GM19025 (cell line): ENCODE results near the gene ZACN.

ENCODE experiments used
- ATAC-seq: cut with Tn5 transposase; IDR thresholded peaks from one replicate; pipeline ENCODE4 v1.9.1; 2021; ENCODE audit warnings: mild to moderate bottlenecking, low read depth, moderate library complexity; ENCODE audit not compliant: unreplicated experiment

The ZACN gene

DNA sequence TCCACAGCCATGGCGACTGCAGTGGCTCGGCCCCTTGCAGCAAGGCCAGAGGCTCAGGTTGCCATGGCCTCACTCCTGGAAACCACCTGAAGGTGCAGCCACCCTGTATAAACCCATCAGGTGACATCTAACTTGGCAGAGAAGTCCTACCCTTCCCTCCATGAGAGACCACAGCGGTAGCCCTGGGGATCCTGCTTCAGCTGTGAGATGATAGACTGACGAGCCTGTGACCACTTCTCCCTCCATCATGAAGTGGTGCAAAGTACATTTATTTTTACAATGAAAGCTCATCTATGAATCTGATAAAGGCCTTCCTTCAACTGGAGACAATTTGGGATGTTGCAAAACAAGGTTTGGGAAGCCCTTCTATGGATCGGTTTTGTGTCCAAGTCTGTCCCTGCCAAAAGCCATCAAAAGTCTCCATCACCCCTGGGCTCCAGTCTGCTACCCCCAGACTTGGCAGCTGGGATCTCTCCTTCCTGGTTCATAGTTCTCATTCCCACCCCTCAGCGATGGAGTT lies 1.8 kb downstream of the ZACN start:
- ATAC-seq = no peak

GRCh38 chr17:76081295-76082210 lies 2.6 kb downstream of the ZACN start:
- no peak for ATAC-seq

GRCh38 chr17:76082326-76083251 lies 3.6 kb downstream of the ZACN start:
- ATAC-seq = no peak

DNA sequence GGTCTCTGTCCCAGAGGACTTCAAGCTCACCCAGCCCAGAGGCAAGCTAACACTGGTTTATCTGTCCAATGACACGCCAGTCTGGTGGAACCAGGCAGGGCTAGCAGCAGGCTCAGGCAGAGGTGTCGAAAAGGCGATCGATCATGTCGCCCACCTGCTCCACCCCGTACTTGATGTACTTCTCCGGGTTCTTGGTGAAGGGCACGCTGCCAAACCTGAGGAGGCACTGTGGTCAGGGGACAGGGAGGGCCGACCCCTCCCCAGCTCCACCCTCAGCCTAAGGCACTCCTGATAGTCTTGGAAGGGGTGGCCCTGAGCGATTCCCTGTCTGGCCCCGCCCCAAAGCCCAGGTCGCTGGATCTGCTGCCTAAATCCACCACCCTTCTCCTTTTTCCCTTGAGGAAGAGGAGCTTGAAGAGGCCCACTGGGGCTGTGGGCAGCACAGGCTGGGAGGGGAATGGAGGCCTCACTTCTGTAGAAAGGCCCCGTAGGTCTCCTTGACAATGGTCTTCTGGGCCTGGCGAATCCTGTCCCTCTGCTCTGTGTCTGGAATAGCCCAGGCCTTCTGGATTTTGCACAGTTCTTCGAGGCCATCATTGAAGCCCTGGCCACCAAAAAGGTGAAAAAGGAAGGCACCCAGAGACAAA lies 4.7 kb downstream of the ZACN start:
- ATAC-seq = no peak

DNA sequence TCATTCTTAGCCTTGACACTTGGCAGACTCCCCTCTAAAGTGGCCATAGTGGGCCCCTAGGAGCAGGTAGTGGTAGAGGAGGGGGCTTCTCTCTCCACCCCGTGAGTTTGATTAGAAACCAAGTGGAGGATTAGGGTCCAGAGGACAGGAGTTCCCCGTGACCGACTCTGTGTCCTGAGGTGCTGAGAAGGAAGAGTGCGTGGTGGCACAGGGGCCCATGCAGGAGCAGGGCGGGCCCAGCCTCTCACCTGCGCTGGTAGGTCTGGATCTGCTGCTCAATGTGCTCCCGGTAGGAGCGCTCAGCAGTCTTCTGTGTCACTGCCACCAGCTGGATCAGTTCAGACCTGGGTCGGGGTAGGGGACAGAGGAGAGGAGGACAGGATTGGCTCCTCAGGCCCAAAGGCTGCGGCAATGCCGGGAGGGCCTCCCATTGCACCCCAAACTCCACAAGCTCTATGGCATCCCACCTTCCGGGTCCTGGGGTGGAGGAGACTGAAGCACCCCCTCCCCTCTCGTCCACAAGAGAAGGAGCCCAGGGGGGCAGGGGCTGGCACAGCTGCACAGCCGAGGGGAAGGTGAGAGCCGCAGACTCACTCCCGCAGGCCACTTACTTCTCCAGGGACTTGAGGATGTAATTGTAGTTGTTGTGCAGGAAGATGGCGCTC lies 6.2 kb downstream of the ZACN start:
- ATAC-seq = no peak

- no peak for ATAC-seq
Measured at GRCh38 chr17:76085731-76086366, 6.9 kb downstream of the ZACN start.

GRCh38 chr17:76086384-76086783 lies 7.4 kb downstream of the ZACN start:
- ATAC-seq = no peak

DNA sequence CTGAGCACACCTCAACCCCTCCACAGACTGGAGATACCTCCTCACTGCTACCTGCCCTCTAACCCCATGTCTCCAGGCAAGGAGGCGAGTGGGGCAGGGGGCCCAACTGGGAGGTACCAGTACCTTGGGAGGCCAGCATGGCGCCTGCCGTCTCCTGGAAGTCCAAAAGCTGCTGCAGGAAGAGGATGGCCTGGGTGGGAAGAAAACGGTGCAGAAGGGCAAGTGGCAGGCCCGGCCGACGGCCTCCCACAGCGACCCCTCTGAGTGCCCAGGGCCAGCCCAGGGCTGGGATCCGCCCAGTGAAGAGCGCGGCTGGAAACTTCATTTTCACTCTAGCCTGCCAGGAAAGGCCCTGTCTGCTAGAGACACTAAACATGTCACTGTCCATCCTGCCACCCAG lies 8.5 kb downstream of the ZACN start:
- ATAC-seq = no peak

DNA sequence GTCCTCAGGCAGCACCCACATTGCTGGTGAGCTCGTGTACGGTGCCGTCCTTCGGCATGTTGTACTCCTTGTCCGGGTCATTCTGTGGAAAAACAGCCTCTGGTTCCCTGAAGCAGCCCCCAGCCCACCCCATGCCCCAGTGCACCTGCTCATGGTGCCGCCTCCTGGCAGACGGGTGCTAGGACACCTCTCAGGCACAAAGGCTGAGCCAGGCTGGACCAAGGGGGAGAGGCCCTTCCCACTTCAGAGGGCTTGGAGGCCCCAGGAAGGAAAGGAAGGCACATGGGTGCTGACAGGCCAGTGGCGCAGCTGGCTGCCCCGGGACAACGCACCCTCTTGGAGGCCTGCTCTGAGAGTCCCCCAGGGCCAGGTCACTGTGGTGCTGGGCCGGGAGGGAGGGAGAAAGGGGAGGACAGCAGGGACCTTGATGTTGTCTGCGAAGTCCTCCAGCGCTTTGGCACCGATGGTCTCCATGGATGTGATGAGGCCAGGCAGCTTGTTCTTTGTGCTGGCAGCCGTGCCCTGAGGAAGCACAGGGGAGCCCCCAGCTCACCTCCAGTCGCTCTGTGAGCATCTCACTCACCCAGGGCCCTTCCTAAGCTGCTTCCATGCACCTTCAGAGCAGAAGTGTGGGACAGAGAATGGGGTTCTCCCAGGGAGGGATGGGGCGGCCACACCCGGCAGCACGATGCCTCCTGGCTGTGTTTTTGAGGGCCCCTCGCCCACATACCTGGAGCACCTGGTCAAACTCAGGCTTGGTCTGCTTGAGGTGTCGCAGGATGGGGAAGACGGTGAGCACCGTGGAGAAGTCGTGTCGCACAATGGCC lies 9.3 kb downstream of the ZACN start:
- no peak for ATAC-seq

GRCh38 chr17:76088868-76089576 lies 10.0 kb downstream of the ZACN start:
- no peak for ATAC-seq

GRCh38 chr17:76089680-76090516 lies 10.9 kb downstream of the ZACN start:
- ATAC-seq = no peak

DNA sequence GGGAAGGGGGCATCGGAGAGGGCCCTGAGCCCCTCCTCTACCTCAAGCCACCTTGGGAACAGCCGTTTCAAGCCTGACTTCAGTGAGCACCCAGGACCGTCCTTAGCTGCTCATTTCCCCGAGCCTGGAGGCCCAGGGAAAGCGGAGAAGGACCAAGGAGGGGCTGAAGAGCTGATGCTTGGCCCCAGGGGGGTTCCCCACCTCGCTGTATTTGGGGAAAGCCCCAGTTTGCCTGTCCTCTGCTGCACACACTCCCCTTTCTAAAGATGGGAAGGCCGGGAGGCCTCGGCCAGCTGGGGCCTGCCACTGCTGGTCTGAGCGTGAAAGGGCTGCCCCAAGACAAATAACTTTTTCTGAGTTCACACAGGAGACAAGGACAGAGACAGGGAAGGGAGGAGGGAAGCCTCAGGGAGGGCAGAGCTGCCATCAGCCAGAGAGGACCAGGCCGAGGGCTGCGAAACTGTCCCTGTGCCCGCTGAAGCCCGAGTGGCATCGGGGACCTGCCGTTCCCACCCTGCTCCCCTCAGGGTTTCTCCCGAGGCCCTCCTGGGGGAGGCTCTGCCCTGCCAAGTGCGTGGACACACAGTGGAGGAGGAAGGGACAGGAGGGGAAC lies 11.6 kb downstream of the ZACN start:
- ATAC-seq = no peak

GRCh38 chr17:76091526-76092286 lies 12.7 kb downstream of the ZACN start:
- ATAC-seq = no peak

DNA sequence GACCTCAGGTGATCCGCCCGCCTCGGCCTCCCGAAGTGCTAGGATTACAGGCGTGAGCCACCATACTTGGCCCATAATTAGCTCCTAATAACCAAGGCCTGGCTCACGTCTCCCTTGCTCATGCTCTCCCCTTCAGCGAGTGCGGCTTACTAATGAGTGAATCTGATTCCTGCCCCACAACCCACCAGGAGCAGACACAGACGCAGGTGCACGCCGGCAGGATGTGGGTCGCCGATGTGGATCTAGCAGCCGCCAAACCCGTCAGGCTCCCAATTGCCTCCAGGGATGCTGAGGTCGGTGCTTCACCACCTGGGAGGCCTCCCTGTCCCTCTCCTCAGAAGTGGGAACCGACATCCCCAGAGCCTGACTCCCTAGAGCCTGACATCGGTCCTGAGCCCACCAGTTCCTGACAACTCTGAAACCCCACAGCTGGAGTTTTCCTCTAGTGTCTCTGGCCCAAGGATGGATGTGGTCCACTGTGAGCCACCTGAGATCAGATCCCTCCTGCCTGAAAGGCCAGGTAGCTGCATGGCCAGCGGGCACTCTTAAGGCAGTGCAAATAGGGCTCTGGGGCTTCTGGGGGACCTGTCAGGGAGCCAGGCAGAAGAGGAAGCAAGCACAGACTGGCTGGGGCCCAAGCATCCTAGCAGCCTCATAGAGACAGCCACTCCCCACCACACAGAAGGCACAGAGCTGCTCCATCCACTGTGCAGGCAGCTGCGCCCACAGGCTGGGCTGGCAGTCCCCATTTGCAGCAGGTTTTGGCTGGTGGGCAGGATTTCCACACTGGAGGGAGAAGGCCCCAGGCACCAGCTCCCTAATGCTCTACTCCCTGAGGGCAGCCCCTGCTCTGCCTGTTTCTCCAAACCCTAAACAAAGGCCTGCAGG lies 13.8 kb downstream of the ZACN start:
- ATAC-seq = no peak

- ATAC-seq = no peak
Measured at GRCh38 chr17:76094046-76094445, 15.1 kb downstream of the ZACN start.
